Activated T-helper 17 cell treated with anti-CD3 and anti-CD28 coated beads, Interleukin-2, amount 50 U/mL, for 72 hours (primary cell): Measurements from ENCODE around the gene PVR. TPM values are rescaled to one million over a fixed set of nuclear protein-coding genes. Genes with fewer than 3 reads are reported as not detected.
"Not testable (repeated sequence)": the region's sequence is repeated elsewhere in the genome, so short reads cannot be mapped to it uniquely, and the experiment has no call there.

Experiments used
- ATAC-seq: fragments of 150-1000 bp; cut with Tn5 transposase; replicated peaks from 2 replicates; pipeline ENCODE4 v1.10.0; 2021; ENCODE audit warnings: mild to moderate bottlenecking, moderate library complexity
- H3K27ac Mint-ChIP-seq: one replicate; pipeline ENCODE4 v1.8.0; 2022; ENCODE audit warnings: mixed read lengths
- H3K27me3 Mint-ChIP-seq: one replicate; pipeline ENCODE4 v1.8.0; 2022; ENCODE audit warnings: mixed read lengths
- H3K36me3 Mint-ChIP-seq: one replicate; pipeline ENCODE4 v1.8.0; 2022; ENCODE audit warnings: low read depth, mild to moderate bottlenecking, mixed read lengths
- H3K4me1 Mint-ChIP-seq: one replicate; pipeline ENCODE4 v1.8.0; 2022; ENCODE audit warnings: mixed read lengths
- H3K4me3 Mint-ChIP-seq: one replicate; pipeline ENCODE4 v1.8.0; 2022; ENCODE audit warnings: mild to moderate bottlenecking, mixed read lengths
- H3K9me3 Mint-ChIP-seq: one replicate; pipeline ENCODE4 v1.8.0; 2022; ENCODE audit warnings: mixed read lengths
- total RNA-seq, 2 donors: library from RNA; stranded (reverse); gene quantifications; one replicate each; pipeline ENCODE4 v1.2.3, GENCODE V29; 2022

The PVR gene
- total RNA-seq, 2 donors from 2014 or later, result 8.6 to 10.6 TPM

- ATAC-seq, result no peak
- H3K36me3 Mint-ChIP-seq, result no peaks in the 10 kb centered on the region
- no peak overlapping the region for H3K4me3 Mint-ChIP-seq
- no peaks in the 10 kb centered on the region for H3K4me1 Mint-ChIP-seq
- peaks cover 25% of the 10 kb centered on the region for H3K27me3 Mint-ChIP-seq
- H3K9me3 Mint-ChIP-seq, result no peaks in the 10 kb centered on the region
- no peak overlapping the region for H3K27ac Mint-ChIP-seq
These were observed 16.1 kb upstream of the PVR start for GRCh38 chr19:44627631-44628030.

- H3K27ac Mint-ChIP-seq, result no peak overlapping the region
- H3K9me3 Mint-ChIP-seq, result no peaks in the 10 kb centered on the region
- ATAC-seq, result no peak
- H3K36me3 Mint-ChIP-seq, result no peaks in the 10 kb centered on the region
- peaks cover 19% of the 10 kb centered on the region for H3K27me3 Mint-ChIP-seq
- H3K4me3 Mint-ChIP-seq, result no peak overlapping the region
- no peaks in the 10 kb centered on the region for H3K4me1 Mint-ChIP-seq
These were observed 14.9 kb upstream of the PVR start for GRCh38 chr19:44628793-44629192.

GRCh38 chr19:44631611-44632010 is 12.1 kb upstream of the PVR start:
- not testable (repeated sequence) for H3K9me3 Mint-ChIP-seq, H3K4me3 Mint-ChIP-seq, H3K4me1 Mint-ChIP-seq, H3K36me3 Mint-ChIP-seq, ATAC-seq, H3K27ac Mint-ChIP-seq
- peaks cover 21% of the 10 kb centered on the region for H3K27me3 Mint-ChIP-seq

GRCh38 chr19:44634058-44634457 is 9.7 kb upstream of the PVR start:
- H3K27me3 Mint-ChIP-seq, result peaks cover 13% of the 10 kb centered on the region
- ATAC-seq, H3K27ac Mint-ChIP-seq, H3K4me1 Mint-ChIP-seq, H3K36me3 Mint-ChIP-seq, H3K9me3 Mint-ChIP-seq, H3K4me3 Mint-ChIP-seq: not testable (repeated sequence)

- ATAC-seq, result no peak
- no peak overlapping the region for H3K27ac Mint-ChIP-seq
- no peaks in the 10 kb centered on the region for H3K4me1 Mint-ChIP-seq
- H3K27me3 Mint-ChIP-seq, result peaks cover 13% of the 10 kb centered on the region
- no peak overlapping the region for H3K4me3 Mint-ChIP-seq
- H3K36me3 Mint-ChIP-seq, result no peaks in the 10 kb centered on the region
- peaks cover 3% of the 10 kb centered on the region for H3K9me3 Mint-ChIP-seq
These were observed 8.9 kb upstream of the PVR start for GRCh38 chr19:44634785-44635184.

GRCh38 chr19:44635581-44636438 is 7.9 kb upstream of the PVR start:
- H3K9me3 Mint-ChIP-seq, result peaks cover 3% of the 10 kb centered on the region
- no peaks in the 10 kb centered on the region for H3K4me1 Mint-ChIP-seq

GRCh38 chr19:44636439-44637389 is 7.0 kb upstream of the PVR start:
- peaks cover 3% of the 10 kb centered on the region for H3K9me3 Mint-ChIP-seq
- no peaks in the 10 kb centered on the region for H3K4me1 Mint-ChIP-seq
- H3K36me3 Mint-ChIP-seq, result no peaks in the 10 kb centered on the region
- H3K27me3 Mint-ChIP-seq, result peaks cover 13% of the 10 kb centered on the region
- no peak for ATAC-seq
- no peak overlapping the region for H3K27ac Mint-ChIP-seq
- H3K4me3 Mint-ChIP-seq, result no peak overlapping the region

More at GRCh38 chr19:44635581-44636438, 7.9 kb upstream of the PVR start:
- Mint-ChIP-seq H3K4me3 (no peak overlapping the region), H3K27ac (no peak overlapping the region), H3K36me3 (no peaks in the 10 kb centered on the region), H3K27me3 (peaks cover 13% of the 10 kb centered on the region)
- ATAC-seq, result no peak

GRCh38 chr19:44637390-44637764 is 6.3 kb upstream of the PVR start:
- H3K9me3 Mint-ChIP-seq, result peaks cover 3% of the 10 kb centered on the region
- no peak for ATAC-seq
- H3K4me3 Mint-ChIP-seq, result no peak overlapping the region
- no peak overlapping the region for H3K27ac Mint-ChIP-seq
- H3K4me1 Mint-ChIP-seq, result no peaks in the 10 kb centered on the region
- no peaks in the 10 kb centered on the region for H3K36me3 Mint-ChIP-seq
- peaks cover 12% of the 10 kb centered on the region for H3K27me3 Mint-ChIP-seq

DNA sequence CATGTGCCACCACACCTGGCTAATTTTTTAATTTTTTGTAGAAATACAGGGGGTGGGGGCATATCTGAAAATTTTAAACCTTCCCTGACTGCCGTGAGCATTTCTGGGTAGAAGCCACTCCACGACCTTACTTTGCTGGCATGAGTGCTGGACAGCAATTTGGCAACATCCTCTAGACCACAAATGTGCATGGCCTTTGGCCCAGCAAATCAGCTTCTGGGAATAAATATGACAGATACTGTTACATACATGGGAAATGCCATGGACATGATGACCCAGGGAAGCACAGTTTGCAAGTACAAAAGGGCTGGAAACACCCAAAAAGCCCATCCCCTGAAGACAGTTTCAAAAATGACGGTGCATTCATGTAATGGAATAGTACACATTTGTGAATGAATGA is 3.2 kb upstream of the PVR start:
- H3K36me3 Mint-ChIP-seq, result no peaks in the 10 kb centered on the region
- H3K27ac Mint-ChIP-seq, result no peak overlapping the region
- peaks cover 10% of the 10 kb centered on the region for H3K27me3 Mint-ChIP-seq
- H3K9me3 Mint-ChIP-seq, result no peaks in the 10 kb centered on the region
- ATAC-seq, result no peak
- no peaks in the 10 kb centered on the region for H3K4me1 Mint-ChIP-seq
- H3K4me3 Mint-ChIP-seq, result no peak overlapping the region

DNA sequence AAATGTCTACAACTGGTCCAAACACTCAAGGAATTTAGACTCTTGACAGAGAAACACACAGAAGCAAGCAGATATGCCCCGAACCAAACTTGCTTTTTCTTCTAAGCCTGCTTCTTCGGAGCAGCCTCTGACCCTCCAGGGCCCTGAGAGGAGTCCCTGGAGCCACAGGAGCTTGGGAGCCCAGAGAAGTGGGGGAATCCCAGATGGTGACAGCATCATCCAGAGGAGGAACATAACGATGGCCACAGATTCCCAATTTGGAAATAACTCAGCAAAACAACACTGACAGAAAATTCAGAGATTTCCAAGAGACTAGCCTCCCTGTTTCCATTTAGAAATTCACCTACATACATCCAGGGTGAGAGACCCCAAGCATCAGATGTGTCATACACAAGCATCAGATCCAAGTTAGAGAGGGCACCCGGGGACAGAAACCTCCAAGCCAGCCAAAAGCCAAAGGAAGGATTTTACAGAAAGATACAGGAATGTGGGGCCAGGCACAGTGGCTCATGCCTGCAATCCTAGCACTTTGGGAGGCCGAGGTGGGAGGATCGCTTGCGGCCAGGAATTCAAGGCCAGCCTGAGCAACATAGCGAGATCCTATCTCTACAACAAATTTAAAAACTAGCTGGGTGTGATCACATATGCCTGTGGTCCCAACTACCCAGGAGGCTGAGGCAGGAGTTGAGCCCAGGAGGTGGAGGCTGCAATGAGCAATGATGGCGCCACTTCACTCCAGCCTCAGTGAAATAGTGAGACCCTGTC is 2.0 kb upstream of the PVR start:
- no peaks in the 10 kb centered on the region for H3K4me1 Mint-ChIP-seq

GRCh38 chr19:44642377-44642776 is 1.3 kb upstream of the PVR start:
- Mint-ChIP-seq H3K27me3 (peaks cover 9% of the 10 kb centered on the region), H3K4me1 (no peaks in the 10 kb centered on the region), H3K27ac (no peak overlapping the region), H3K4me3 (no peak overlapping the region), H3K9me3 (no peaks in the 10 kb centered on the region), H3K36me3 (no peaks in the 10 kb centered on the region)
- ATAC-seq, result no peak

More for the DNA sequence above, 2.0 kb upstream of the PVR start:
- H3K9me3 Mint-ChIP-seq, result no peaks in the 10 kb centered on the region
- H3K27me3 Mint-ChIP-seq, result peaks cover 9% of the 10 kb centered on the region
- no peak overlapping the region for H3K27ac Mint-ChIP-seq
- no peak overlapping the region for H3K4me3 Mint-ChIP-seq
- no peak for ATAC-seq
- no peaks in the 10 kb centered on the region for H3K36me3 Mint-ChIP-seq

- Mint-ChIP-seq H3K4me3 (peak overlapping the region; percentile 63), H3K36me3 (no peaks in the 10 kb centered on the region), H3K9me3 (no peaks in the 10 kb centered on the region), H3K27me3 (peaks cover 9% of the 10 kb centered on the region), H3K4me1 (no peaks in the 10 kb centered on the region), H3K27ac (no peak overlapping the region)
- peak; percentile 50 for ATAC-seq
These were observed 799 bp downstream of the PVR start for GRCh38 chr19:44644402-44645016.

GRCh38 chr19:44645407-44646048 is 1.8 kb downstream of the PVR start:
- no peak for ATAC-seq
- no peak overlapping the region for H3K27ac Mint-ChIP-seq
- H3K9me3 Mint-ChIP-seq, result no peaks in the 10 kb centered on the region
- H3K4me3 Mint-ChIP-seq, result no peak overlapping the region
- peaks cover 9% of the 10 kb centered on the region for H3K27me3 Mint-ChIP-seq
- no peaks in the 10 kb centered on the region for H3K4me1 Mint-ChIP-seq
- peaks cover 9% of the 10 kb centered on the region for H3K36me3 Mint-ChIP-seq
